Stimulated activated CD8-positive, alpha-beta memory T cell treated with anti-CD3 and anti-CD28 coated beads, Interleukin-7, amount 100 ng/mL, for 24 hours (primary cell): ENCODE measurements around the gene DST.

Experiments
- DNase-seq: peaks from one replicate; pipeline ENCODE4 v3.0.0-alpha.2; 2020; ENCODE audit warnings: low read depth

The DST gene

DNA sequence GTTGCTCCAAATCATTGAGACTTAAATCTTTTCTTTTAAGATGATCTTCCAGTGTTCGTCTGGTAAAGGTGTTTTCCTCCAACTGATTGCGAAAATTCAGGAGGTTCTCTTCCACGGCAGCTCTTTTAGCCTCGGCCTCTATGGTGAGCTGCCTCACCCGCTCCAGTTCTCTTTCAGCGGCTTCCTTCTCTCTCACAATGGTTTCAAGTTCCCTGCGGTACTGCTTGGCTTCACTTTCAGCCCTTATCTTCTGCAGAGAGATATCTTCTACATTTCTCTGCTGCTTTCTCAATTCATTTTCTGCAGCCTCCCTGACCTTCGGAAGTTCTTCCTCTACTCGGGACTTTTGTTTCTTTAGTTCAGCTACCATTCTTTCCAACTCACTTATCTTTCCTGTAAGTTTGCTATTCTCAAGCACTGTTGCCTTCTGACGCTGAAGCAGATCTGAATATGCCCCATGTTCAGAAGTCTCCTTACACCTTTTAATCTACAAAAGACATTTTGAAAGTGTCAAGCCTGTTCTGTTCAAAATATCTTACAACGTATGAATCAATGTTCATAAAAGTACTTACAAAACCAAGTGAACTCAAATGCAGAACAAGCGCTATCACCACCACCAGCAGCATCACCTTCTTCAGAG, 22.3 kb downstream of the DST start:
- no peak for DNase-seq

DNA sequence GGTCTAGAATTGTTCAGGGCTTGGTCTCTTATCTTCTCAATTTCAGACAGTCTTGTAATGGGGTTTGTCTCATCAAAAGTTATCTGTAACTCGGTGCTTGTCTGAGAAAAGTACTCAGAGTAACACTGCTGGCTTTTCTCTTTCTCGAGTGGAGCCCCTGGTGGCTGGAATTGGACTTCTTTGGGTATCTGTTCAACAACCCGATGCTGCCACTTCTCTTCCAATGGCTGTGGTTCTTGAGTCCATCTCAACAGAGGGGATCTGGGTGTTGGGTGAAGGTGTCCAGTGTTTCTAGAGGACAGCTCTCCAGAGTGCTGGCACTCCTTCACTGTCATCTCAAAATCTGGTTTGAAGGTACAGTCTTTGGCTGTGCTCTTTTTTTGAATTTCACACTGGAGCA, 24.6 kb downstream of the DST start:
- no peak for DNase-seq

DNA sequence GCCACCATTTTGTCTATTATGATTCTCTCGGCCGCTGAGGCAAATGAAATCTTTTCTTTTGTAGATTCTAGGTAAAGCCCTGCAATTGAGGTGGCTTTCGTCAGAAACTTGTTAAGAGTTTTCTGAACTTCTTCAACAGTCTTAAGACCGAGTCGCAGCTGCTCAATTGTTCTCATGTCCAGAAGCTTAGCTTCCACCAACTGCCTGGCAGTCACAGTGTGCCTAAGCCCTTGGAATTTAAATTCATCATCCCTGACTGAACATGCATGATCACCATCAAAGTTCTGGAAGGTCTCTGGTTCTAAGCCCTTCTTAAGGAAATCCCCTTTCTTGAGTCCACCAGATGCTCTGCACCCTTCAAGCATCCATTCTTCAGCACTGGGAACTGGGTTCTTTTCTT, 25.7 kb downstream of the DST start:
- DNase-seq, result no peak

DNA sequence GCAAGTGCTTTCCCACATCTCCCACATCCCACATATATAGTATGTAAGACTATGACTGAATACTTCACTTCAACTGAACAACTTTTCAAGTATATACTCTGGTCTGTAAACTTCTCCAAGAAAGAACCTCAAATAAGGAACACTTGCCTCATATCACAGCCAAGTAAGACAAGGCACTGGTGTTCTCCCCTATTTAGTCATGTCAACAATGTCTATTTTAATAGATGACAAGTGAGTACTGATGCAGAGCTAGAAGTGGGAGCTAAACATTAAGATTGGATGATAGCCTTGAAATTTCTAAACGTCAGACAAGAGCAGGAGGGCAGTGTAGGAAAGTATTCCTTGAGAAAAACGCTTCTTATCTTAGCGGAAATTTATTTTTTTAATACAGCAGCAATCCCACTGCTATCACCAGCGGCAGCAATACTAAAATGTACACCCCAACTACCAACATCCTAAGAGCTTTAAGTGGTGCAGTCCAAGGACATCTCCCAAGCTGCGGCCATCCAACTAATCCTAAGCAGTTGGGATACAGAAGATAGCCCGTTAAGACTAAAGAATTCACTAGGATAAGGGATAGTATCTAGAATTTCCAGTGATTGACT, 29.3 kb downstream of the DST start:
- no peak for DNase-seq

DNA sequence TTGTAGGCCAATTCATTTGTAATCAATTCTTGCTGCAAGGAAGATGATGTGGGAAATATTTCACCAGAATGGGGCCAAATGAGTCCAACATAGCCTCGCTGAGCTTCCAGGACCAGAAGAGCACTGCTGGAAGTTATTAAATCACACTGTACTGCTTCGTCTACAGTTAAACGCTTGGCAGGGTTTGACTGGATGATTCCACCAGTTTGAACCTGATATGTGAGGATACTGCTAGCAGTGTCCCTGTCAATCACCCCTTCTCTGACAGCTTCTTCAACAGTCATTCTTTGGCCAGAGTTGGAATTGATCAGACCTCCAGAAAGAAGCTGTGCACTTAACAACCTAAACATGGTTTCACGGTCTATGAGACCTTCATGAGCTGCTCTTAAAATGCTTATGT, 34.4 kb downstream of the DST start:
- no peak for DNase-seq

DNA sequence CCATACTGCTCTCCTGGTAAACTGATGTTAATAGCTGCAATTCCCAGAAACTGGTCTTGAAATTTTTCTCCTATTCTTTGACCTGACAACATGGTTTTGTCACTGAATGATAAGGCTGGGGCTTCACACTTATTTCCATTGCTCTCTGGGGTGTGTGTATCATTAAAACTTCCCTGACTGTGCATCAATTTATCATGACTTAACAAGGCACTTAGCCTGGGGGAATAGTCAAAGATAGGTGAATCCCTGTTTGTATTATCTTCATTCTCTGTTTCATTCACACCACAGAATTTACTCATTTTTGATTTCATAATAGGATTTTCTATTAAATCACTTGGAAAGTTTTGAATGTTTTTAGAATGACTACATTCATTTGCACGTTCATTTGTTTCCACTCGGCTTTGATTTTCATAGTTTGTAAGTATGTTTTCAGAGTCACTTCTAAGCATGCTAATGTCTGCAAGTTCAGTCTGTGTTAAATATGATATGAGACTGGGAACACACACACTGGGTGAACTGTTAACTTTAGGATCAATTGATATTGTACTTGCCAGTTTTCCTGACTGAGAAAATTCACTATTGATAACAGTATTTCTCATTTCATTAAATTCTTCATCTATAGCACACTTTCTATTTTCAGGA, 35.5 kb downstream of the DST start:
- DNase-seq, result no peak

DNA sequence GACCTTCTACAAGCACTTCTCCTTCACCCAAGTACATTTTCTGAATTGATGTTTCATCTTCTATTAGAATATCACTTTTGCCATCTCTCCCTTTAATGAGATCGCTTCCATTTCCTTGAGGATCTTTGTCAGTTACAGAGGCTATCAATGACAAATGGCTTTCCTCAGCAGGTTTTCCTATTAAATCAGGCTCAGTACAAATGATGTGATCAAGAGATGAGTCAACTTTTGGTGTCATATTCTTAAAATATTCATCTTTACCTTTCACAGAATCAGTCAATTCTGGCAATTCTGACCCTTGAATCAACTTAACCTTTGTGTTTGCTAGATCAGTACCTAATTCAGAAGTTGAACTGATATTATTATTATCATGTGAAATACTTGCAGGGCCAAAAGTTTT, 37.3 kb downstream of the DST start:
- no peak for DNase-seq

DNA sequence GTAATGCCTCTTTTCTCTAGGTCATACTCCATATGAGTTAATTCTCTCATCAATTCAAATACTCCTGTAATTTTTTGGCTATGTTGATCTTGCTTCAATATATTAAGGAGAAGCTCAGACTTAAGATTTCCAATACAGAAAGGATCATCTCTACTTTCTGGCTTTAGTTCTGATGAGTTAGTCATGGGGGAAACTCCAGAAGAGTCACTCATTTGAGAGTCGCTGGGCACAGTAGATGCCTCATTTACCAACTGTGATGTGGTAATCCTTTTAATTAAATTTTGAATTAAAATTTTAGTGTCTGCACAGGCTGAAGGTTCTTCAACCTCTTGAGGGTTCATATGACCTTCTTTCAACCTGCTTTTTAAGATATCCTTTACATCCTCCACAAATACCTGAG, 38.5 kb downstream of the DST start:
- DNase-seq, result no peak

DNA sequence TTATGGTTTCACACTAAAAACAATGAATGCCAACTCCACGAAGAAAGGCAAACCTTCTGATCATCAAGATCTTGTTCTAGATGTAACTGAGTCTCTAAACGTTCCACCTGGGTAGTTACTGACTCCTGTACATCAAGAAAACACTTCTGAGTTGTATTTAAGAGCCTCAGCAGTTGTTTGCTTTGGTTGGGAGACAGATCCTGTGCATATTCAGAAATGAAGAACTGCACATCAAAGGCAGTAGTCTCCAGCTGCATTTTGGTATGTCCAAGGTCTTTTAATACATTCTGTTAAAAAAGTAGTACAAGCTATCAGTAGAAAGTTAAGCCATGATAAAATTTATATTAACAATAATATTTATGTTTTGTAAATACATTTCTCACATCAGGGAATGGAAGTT, 41.3 kb downstream of the DST start:
- DNase-seq, result no peak

DNA sequence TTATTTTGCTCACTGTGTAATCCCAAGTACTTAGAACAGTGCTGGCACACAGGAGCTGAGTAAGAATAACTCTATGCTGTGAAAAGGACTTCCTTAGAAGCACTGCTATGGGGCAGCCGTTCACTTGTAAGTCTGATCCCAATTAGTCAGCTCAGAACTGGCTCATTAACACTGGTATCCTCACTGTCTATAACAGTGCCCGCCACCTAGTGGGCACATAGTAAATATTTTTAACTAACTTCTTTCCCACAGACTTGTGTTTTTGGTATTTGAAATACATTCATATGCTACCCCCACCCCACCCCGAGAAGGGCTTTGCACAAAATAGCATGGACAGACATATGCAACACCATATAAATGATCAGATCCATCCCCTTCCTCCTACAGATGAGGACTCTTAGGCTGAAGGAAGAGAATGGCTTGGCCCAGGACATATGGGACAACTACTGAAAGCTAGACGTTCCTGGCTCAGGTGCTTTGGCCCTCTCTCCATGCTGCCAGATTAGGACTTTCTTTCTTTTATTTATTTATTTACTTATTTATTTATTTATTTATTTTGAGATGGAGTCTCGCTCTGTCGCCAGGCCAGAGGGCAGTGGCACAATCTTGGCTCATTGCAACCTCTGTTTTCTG, 47.1 kb downstream of the DST start:
- DNase-seq, result no peak

DNA sequence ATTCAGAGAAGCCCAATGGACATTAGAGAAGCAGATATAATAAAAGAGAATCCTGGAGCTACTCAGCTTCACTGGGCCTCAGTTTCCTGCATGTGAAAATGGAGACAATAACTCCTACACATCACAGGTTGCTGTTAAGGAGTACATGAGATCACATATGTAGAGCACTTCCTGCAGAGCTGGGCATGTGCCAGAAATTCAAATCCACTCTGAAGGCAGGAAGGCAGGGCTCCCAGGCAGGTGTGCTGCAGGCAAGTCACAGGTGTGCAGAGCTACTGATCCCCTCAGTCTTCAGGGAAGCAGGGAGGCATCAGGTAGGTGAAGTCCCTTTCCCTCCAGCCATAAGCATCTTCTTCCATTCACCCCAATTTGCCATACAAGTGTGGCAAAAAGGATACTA, 48.0 kb downstream of the DST start:
- no peak for DNase-seq

DNA sequence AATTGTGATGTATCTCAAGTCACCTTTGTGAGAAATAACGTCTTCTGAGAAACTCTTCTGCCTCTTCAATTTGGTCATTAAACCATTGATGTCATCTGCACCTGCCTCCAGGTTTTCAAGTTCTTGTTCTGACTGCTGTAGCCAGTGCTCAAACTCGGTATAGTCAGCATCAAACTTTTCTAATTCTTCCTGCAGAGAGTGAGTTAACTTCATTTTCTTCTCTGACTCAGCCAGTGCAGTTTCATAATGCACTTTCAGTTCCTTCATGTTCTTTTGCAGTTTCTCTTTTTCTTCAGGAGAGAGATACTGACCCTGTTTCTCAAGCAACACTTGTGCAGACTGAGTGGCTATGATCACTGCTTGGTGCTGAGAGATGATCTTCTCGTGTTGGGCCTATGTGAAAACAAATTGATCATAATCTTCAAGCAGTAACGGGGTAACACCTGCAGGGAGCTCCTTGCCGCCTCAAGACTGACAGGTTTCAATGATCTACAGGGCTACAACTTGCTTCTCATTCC, 48.8 kb downstream of the DST start:
- DNase-seq, result no peak

DNA sequence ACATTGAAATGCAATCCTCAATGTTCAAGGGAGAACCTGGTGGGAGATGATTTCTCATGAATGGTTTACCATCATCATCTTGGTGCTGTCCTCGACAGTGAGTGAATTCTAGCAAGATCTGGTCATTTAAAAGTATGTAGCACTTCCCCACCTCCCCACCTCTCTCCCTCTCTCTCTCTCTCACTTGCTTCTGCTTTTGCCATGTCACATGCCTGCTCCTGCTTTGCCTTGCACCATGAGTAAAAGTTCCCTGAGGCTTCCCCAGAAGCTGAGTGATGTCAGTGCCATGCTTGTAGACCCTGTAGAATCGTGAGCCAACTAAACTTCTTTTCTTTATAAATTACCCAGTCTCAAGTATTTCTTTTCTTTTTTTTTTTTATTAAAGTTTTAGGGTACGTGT, 60.5 kb downstream of the DST start:
- DNase-seq, result no peak

DNA sequence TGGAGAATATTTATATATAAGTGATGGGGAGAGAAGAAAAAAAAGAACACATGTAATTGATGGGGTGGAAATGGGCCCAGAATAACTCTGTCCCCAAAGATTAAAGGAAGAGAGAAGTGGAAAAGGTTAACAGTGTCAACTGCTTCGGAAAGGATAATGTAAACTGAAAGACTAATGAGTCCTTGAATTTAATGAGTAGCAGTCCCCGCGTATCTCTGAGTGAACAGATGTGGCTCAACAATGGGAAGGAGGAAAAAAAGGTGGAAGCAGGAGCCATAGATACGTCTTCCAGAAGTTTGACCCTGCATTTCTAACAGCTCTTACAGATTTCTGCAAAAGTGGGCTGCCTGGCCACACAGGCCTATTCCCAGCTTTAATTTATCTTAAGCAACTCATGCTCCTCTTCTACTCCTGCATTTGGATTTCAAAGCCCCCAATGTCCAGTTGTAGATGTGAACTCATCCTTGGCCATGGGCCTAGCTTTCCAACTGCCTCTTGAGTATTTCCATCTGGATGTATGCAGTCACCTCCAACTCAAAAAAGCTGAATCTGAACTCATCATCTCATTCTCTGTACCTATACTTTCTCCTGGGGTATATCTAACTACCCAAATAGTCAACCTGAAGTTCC, 61.3 kb downstream of the DST start:
- DNase-seq, result no peak

DNA sequence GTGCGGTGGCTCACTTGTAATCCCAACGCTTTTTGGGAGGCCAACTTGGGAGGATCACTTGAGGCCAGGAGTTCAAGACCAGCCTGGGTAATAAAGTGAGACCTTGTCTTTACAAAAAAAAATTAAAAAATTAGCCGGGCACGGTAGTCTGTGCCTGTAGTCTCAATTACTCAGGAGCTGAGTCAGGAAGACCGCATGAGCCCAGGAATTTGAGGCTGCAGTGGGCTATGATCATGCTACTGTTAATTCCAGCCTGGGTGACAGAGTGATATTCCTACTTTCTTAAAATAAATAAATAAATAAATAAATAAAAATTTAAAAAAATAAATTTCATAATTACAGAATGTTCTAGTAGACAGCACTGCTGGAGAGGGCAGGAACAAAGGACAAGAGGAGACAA, 62.4 kb downstream of the DST start:
- DNase-seq, result no peak

DNA sequence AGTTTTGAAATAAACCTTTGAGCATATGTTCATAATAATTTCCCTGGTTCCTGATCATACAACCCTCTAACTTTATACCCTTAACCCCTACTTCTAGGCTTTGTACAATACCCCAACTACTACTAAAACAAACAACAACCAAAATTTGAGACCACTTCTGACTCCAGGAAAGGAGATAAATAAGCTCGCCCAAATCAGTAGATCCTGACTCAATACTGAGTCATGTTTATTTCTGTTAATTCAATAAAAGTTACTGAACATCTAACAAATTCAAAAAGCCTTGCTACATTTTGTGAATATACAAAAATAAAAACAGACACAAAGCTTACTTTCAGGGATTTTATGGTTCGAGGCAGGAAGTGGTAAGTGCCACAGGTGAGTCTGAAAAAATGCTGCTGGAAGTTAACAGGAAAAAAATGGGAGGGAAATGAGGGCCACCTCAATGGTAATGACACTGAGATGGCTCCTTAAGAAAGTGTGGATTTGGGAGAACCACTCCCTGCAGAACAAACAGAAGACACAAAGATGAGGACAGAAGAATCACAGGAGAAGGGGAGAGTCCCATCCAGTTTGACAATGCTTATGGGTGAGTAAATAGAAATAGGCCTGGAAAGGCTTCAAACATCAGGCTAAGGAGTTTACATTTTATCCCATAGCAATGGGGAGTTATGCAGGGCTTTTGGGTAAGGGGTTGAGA, 63.4 kb downstream of the DST start:
- DNase-seq, result no peak

DNA sequence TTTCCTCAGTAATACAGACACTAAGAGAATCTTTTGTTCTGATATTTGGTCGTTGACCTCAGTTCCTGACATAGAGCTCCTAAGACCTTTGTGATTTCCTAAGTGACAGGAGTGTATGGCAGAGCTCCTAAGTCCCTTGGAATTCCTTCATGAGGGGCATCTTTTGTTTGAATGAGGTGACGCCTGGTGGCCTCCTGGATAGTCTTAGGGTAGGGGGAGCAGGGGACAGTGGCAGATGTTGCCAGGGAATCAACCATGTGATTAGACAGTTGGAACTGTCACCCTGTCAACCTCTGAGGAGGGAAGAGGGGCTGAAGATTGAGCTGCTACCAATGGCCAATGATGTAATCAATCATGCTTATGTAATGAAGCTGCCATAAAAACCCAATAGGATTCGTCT, 67.0 kb downstream of the DST start:
- DNase-seq, result no peak

DNA sequence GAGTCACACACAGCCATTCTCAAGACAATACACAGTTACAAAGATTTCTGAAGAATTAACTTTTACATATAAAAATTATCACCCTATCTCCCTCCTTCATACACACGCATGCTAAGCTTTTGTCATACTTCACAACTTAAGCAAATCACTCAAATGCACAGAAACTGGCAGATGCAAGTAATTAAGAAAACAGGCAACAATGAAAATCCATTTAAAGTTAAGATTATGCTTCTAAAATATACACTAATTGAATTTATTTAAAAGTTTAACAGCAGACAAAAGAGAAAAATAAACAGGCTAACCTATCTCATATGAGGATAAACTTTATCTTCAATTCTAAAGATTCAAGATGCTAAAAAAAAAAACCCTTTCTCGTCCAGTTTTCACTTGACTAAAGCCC, 68.4 kb downstream of the DST start:
- no peak for DNase-seq

DNA sequence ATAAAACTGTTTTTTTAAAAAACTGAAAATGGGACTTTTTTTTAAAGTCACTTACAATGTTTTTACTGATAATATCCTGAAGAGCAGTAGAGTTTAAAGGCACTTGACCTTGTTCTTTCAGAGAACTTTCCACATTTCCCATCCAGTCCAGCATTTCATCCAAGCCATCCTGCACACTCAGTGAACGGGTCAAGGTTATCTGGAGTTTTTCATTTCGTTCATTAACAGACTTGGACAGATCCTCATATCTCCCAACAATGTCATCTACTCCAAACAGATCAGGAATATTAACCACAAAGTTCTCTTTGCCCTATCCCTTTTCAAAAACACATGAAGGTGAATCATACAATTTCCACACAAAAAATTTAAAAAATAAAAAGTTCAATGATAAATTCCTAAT, 69.1 kb downstream of the DST start:
- DNase-seq, result no peak

DNA sequence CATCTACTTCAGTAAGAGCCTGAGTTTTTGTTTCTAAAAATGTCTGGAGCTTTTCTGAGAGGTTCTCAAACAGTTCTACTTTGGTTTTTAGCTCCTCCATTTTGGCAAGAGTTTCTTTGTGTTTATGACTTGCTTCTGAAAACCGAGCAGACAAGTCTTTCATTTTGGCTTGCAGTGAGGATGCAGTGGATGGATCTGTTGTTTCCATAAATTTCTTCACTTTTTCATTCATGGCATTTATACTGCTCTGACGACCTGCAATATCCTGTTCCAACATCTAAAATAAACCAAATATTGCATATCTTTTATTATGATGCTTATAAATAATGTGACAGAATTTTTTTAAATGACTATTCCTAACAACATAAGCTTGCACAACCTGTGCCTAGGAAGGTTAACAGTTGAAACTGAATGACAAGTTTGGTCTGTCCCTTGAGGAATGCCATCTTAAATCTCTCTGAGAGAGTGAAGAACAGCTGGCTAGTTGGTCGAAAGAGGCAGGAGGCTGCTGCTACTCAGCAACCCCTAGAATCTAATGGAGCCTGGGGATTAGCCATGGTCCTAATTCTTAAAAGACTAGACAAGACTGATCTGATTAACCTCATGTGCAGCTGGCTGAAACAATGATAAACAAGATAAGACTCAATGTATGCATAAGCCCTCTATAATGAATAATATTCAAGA, 69.8 kb downstream of the DST start:
- no peak for DNase-seq

DNA sequence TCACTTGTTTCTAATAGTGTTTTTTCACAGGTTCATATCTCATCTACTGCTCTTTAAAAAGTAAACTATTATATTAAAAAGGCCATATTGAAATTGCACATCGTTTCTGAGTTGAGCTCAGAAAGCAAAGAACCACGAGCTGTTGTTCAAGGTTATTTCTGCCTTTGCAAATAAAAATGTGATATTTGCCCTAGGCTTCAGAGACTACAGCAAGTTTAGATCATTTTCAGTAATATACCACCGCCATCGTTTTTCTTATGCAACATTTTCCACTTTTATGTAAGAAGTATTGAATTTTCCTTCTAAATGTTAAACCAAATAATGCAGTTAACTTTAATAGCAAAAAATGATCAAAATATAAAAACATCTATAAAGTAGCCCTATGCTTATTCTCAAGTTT, 71.1 kb downstream of the DST start:
- DNase-seq, result no peak
